Testis (tissue), 2 donors: ENCODE data around the gene NDUFA8.

ENCODE experiments used
- CTCF ChIP-seq, 3 experiments: fragments of 450-650 bp in 2 of 3; fragments of 200-600 bp in 1 of 3; sonication (generic) in 1 of 3; IDR thresholded peaks; one replicate each; pipeline ENCODE4 v1.5.1; 2016 to 2019; ENCODE audit warnings: antibody characterized with exemption in 3 of 3, mild to moderate bottlenecking in 2 of 3, moderate library complexity in 1 of 3
- POLR2A ChIP-seq: fragments of 450-650 bp; IDR thresholded peaks from one replicate; pipeline ENCODE4 v1.6.1; 2017; ENCODE audit warnings: antibody characterized with exemption, mild to moderate bottlenecking, moderate library complexity

GRCh38 chr9:122099271-122099869 lies 60.2 kb downstream of the NDUFA8 start:
- TF ChIP-seq CTCF (IDR thresholded peaks at IDR 0.05) = peak; percentile 67 to 90 (median 82)
- TF ChIP-seq POLR2A = no peak
